GM12878 (cell line): ENCODE results near the gene GPN2. TPM values are rescaled to one million over a fixed set of nuclear protein-coding genes. Genes with fewer than 3 reads are reported as not detected.
"Not testable (repeated sequence)": the region's sequence is repeated elsewhere in the genome, so short reads cannot be mapped to it uniquely, and the experiment has no call there.

Experiments used
- ATAC-seq: fragments of 200-7000 bp; cut with Tn5 transposase; 3 replicates; pipeline ENCODE4 v1.9.1; 2020; ENCODE audit warnings: mild to moderate bottlenecking, moderate library complexity
- BruUV-seq: library from RNA; stranded (reverse); fragments of 400-500 nt; replicated peaks from 2 replicates; lab custom pipeline; 2021; lab: Mats Ljungman, UMichigan
- CTCF ChIA-PET: fragments of 300-600 bp; sonication (Branson Sonifier 250); formaldehyde crosslinking; extraction: SDS; loops from one replicate; lab custom pipeline; 2021; ENCODE audit warnings: inconsistent platforms; lab: Yijun Ruan, JAX
- POLR2A ChIA-PET: fragments of 350-600 bp; formaldehyde crosslinking; extraction: SDS; loops from one replicate; lab custom pipeline; 2021; ENCODE audit warnings: inconsistent platforms; lab: Charles Lee
- RAD21 ChIA-PET: fragments of 300-600 bp; sonication (Branson Sonifier 250); formaldehyde crosslinking; loops from one replicate; lab custom pipeline; 2023; ENCODE audit warnings: antibody characterized with exemption; ENCODE audit not compliant: unreplicated experiment; lab: Charles Lee
- SMC1A ChIA-PET: fragments of 300-600 bp; sonication (Branson Sonifier 250); formaldehyde crosslinking; loops from one replicate; lab custom pipeline; 2023; ENCODE audit not compliant: unreplicated experiment, uncharacterized antibody; lab: Charles Lee
- DNase-seq: peaks from one replicate; pipeline ENCODE4 v3.0.0-alpha.2; 2011; ENCODE audit warnings: low read depth, low spot score
- FAIRE-seq: peaks from 3 replicates; lab custom pipeline; 2011; peaks lifted over from hg19 to GRCh38; lab: Jason Lieb, UNC
- H2AFZ ChIP-seq: 2 replicates; pipeline ENCODE4 v1.6.0; 2011; ENCODE audit warnings: low read depth, low read length, control low read depth; ENCODE audit not compliant: control insufficient read depth
- H3K27ac ChIP-seq: 2 replicates; pipeline ENCODE4 v1.5.1; 2011; ENCODE audit warnings: control low read depth; ENCODE audit not compliant: control insufficient read depth, insufficient read depth
- H3K27me3 ChIP-seq, 2 experiments: replicated peaks in 1 of 2; 2 replicates each; pipeline versions ENCODE4 v1.6.0 to v1.6.1; 2011; ENCODE audit warnings: low read length in 1 of 2; ENCODE audit not compliant: control insufficient read depth in 2 of 2, insufficient read depth in 2 of 2
- H3K36me3 ChIP-seq, 2 experiments: 2 replicates each; pipeline ENCODE4 v1.5.1; 2011; ENCODE audit warnings: low read length in 1 of 2; ENCODE audit not compliant: control insufficient read depth in 2 of 2, insufficient read depth in 2 of 2
- H3K4me1 ChIP-seq: 2 replicates; pipeline ENCODE4 v1.6.1; 2011; ENCODE audit warnings: mild to moderate bottlenecking, low read length, moderate library complexity, mixed read lengths; ENCODE audit not compliant: control insufficient read depth, insufficient read depth
- H3K4me2 ChIP-seq: 2 replicates; pipeline ENCODE4 v1.6.0; 2011; ENCODE audit warnings: control low read depth; ENCODE audit not compliant: control insufficient read depth, insufficient read depth
- H3K4me3 ChIP-seq: fragments of 200-600 bp; sonication (generic); 2 replicates; pipeline ENCODE4 v1.5.1; 2016
- H3K79me2 ChIP-seq: 2 replicates; pipeline ENCODE4 v1.6.0; 2011; ENCODE audit warnings: low read length; ENCODE audit not compliant: control insufficient read depth, insufficient read depth
- H3K9ac ChIP-seq: 2 replicates; pipeline ENCODE4 v1.8.0; 2011; ENCODE audit warnings: low read length, control low read depth, mixed read lengths; ENCODE audit not compliant: control insufficient read depth, insufficient read depth
- H3K9me3 ChIP-seq: replicated peaks from 3 replicates; pipeline ENCODE4 v1.5.1; 2011; ENCODE audit warnings: mild to moderate bottlenecking, low read length; ENCODE audit not compliant: control insufficient read depth, insufficient read depth
- H4K20me1 ChIP-seq: 2 replicates; pipeline ENCODE4 v1.6.0; 2011; ENCODE audit not compliant: control insufficient read depth, insufficient read depth
- CEBPB ChIP-seq, 2 experiments: fragments of 150-350 bp in 1 of 2; IDR thresholded peaks; 2 replicates each; pipeline ENCODE4 v1.6.1; 2012 to 2014; ENCODE audit warnings: low read depth in 2 of 2, low read length in 2 of 2, borderline replicate concordance in 1 of 2, inconsistent platforms in 1 of 2
- MEF2B ChIP-seq: fragments of 450-650 bp; IDR thresholded peaks from 2 replicates; pipeline ENCODE4 v1.6.1; 2018; ENCODE audit warnings: mild to moderate bottlenecking, moderate library complexity; ENCODE audit not compliant: partially characterized antibody, poor library complexity, severe bottlenecking
- STAT3 ChIP-seq: IDR thresholded peaks from 2 replicates; pipeline ENCODE4 v1.6.1; 2011; ENCODE audit warnings: low read depth, low read length, improper control_type of control experiment
- TCF3 ChIP-seq: IDR thresholded peaks from 2 replicates; pipeline ENCODE4 v1.6.1; 2012; ENCODE audit warnings: low read depth, mild to moderate bottlenecking, low read length, borderline replicate concordance; ENCODE audit not compliant: insufficient read depth
- WGBS: methylation state at CpG from one replicate; pipeline ENCODE4 v1.1.6; 2016; ENCODE audit warnings: low lambda C conversion rate; ENCODE audit not compliant: insufficient replicate concordance, insufficient coverage; ENCODE audit errors: missing lambda C conversion rate; 5-methylcytosine and 5-hydroxymethylcytosine counted together
- in situ Hi-C: fragments of 300-500 bp; cut with MboI; formaldehyde crosslinking; loops from 9 replicates; pipeline ENCODE4 v1.14.3; 2018; ENCODE audit warnings: mixed read lengths
- intact Hi-C: fragments of 100-400 bp; cut with micrococcal nuclease; formaldehyde crosslinking; loops from one replicate; pipeline ENCODE4 v1.14.2; 2022; ENCODE audit not compliant: unreplicated experiment
- polyA plus RNA-seq, 11 experiments: library from polyadenylated mRNA; depleted of rRNA in 4 of 11; unstranded in 6 of 11; stranded (reverse) in 5 of 11; fragments of >200 nt; fragmentation: Nextera tagmentation in 4 of 11; fragmentation: Illumina TruSeq in 1 of 11; extraction: Ambion mirVana in 4 of 11; extraction: Trizol in 1 of 11; gene quantifications; 1 replicate in 1 of 11; 2 replicates in 10 of 11; pipeline versions ENCODE4 v1.2.1 to v1.2.3, GENCODE V29; 2011 to 2016; ENCODE audit warnings: inconsistent platforms in 2 of 11, missing spikeins in 2 of 11, low read depth in 1 of 11
- total RNA-seq, 4 experiments: library from RNA; depleted of rRNA in 3 of 4; stranded (reverse); fragments of >200 nt in 3 of 4; fragmentation: Illumina TruSeq in 1 of 4; extraction: Trizol in 1 of 4; gene quantifications; 2 replicates each; pipeline versions ENCODE4 v1.2.1 to v1.2.3, GENCODE V29; 2013 to 2021
- TF ChIP-seq, protein P1 (sequence below): IDR thresholded peaks from 2 replicates; pipeline ENCODE4 v1.6.1; 2011; ENCODE audit warnings: borderline replicate concordance, low read depth, mild to moderate bottlenecking, moderate library complexity, mixed read lengths, low read length; ENCODE audit not compliant: insufficient read depth; ENCODE audit errors: extremely low read length

GPN2 gene
- total and polyA plus RNA-seq, 10 of the 15 experiments (the other 5 are each of a cell fraction or from before 2014, with no cell fraction given), result 8.3 to 61.4 (median 23.3) TPM

DNA sequence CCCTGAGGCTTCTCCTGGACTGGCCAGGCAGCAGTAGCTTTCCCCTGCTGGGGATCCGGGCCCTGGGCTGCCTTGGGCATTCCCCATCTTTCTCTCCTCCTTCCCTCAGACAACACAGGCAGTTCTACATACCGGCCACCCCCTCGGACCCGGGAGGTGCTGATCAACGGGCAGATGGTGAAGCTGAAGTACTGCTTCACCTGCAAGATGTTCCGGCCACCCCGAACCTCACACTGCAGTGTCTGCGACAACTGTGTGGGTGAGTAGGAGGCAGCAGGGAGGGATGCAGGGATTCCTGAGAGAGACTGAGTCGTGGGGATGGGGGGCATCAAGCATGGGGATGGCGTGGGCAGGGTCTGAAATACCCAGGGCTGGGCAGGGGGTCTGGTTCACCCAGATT, 41.6 kb downstream of the GPN2 start (continued):
- TF ChIP-seq, protein P1, sequence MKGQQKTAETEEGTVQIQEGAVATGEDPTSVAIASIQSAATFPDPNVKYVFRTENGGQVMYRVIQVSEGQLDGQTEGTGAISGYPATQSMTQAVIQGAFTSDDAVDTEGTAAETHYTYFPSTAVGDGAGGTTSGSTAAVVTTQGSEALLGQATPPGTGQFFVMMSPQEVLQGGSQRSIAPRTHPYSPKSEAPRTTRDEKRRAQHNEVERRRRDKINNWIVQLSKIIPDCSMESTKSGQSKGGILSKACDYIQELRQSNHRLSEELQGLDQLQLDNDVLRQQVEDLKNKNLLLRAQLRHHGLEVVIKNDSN, result no peak
- no peak for TF ChIP-seq STAT3
- TF ChIP-seq MEF2B, result no peak
- no peak for TF ChIP-seq CEBPB (IDR thresholded peaks at IDR 0.05; ENCODE audit: borderline replicate concordance in 1 of 2, low read depth in 2 of 2, low read length in 2 of 2)
- no peak for TF ChIP-seq TCF3

DNA sequence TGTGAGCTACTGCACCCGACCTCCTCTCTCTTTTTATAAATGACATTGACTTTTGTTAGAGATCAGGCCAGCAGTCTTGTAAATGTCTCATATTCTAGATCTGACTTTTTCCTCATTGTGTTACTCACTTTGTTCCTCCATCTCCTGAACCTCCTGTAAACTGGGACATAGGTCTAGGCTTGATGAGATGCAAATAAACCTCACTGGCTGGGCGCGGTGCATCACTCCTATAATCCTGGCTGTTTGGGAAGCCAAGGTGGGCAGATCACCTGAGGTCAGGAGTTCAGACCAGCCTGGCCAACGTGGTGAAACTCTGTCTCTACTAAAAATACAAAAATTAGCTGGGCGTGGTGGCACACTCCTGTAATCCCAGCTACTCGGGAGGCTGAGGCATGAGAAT, 42.3 kb downstream of the GPN2 start:
- intact Hi-C loops, H3K4me1 ChIP-seq, H3K79me2 ChIP-seq, H2AFZ ChIP-seq, DNase-seq, H3K27me3 ChIP-seq, FAIRE-seq, H3K4me2 ChIP-seq, H3K4me3 ChIP-seq, H3K9ac ChIP-seq, H3K27ac ChIP-seq, H4K20me1 ChIP-seq, H3K9me3 ChIP-seq, in situ Hi-C loops, ATAC-seq, BruUV-seq: not testable (repeated sequence)
- SMC1A ChIA-PET, result interaction anchor here (1.0 to 1.4 kb wide), 2 partner anchors 9 to 17 kb away, joined by 3 read pairs; no protein-coding TSS in a partner anchor
- RAD21 ChIA-PET, result interaction anchor here (0.7 to 1.9 kb wide), 2 partner anchors 12 to 26 kb away, joined by 3 to 7 read pairs; no protein-coding TSS in a partner anchor
- WGBS, result 75% methylated on average over 6 of the region's 6 CpGs
- CTCF ChIA-PET, result interaction anchor here (1.5 kb wide), 2 partner anchors 8 to 14 kb away, joined by 4 read pairs; no protein-coding TSS in a partner anchor
- POLR2A ChIA-PET, result interaction anchor here (0.5 to 1.0 kb wide), 3 partner anchors 21 to 315 kb away, joined by 3 to 4 read pairs (median 3); no protein-coding TSS in a partner anchor
- peaks cover 34 to 40% of the 10 kb centered on the region in 2 experiments for H3K36me3 ChIP-seq
